ENCODE measurements around the gene GOLGA3. TPM values are rescaled to one million over a fixed set of nuclear protein-coding genes. Genes with fewer than 3 reads are reported as not detected.

The GOLGA3 gene
- polyA plus RNA-seq, 4 donors, result 7.3 to 35.1 (median 15.5) TPM

DNA sequence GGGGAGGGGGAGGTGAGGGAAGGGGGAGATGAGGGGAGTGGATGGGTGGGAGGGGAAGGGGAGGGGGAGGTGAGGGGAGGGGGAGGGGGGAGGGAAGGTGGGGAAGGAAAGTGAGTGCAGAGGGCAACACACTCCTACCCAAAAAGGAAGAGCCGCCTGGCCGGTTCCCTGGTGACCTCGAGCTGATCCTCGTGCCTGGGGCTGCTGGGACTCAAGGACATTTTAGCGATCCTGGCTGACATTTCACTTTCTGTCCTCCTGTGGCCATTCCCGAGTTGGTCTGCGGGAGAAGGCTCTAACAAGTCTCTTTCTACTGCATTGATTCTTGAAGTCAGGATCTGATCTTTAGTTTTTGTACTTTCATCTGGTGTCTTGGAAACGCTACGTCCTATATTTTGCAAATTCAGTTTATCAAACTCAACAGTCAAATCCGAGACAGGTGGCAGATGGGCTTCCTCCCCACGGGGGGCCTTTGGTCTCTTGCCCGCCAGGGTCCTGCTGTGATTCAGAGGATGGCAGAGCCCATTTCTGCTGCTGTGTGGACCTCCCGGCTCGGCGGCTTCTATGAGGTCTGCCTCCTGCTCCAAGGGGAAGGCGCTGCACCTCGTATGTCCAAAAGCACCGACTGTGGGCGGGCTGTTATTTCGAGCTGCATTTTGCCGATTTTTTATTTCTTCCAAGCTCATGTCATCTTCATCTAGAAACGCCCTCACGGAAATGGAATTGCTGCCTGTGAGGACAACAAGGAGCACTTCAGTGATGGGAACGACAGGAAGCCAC, 98.9 kb downstream of the GOLGA3 start:
- WGBS, 3 donors, result 88 to 91% (median 90%) methylated on average over 24 of the region's 24 CpGs

DNA sequence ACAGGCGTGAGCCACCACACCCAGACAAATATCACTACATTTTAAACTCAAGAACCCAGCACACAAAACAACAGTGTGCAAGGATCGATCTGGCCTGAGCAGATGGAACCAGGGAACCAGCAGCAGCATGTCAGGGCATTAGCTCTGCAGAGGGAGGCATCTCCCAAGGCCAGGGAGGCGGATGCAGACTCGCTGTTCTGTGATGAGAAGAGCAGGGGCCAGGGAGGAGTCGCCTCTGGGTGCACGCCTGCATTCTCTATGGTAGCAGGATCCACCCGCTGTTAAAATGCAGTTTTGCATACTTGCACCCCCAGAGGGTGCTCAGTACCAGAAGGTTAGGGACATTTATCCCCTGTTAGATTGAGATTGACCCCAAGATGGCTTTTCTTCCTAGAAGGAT, 100.2 kb downstream of the GOLGA3 start:
- no peaks in the 10 kb centered on the region for H3K9me3 ChIP-seq (ENCODE audit: control insufficient read depth in 2 of 2, insufficient read depth in 1 of 2, low read depth in 1 of 2, low read length in 1 of 2)
- H3K27ac ChIP-seq (ENCODE audit: low read depth in 1 of 3, low read length in 2 of 3), result no peak overlapping the region
- peaks cover 41 to 86% (median 47%) of the 10 kb centered on the region in 3 donors for H3K36me3 ChIP-seq (ENCODE audit: control insufficient read depth in 3 of 3, insufficient read depth in 2 of 3, low read depth in 1 of 3, low read length in 3 of 3)
- H3K4me3 ChIP-seq (ENCODE audit: low read depth in 1 of 3, low read length in 3 of 3), result no peak overlapping the region
- no peak for FAIRE-seq
- no peak for DNase-seq
- no peaks in the 10 kb centered on the region for H3K27me3 ChIP-seq (ENCODE audit: control insufficient read depth in 3 of 3, insufficient read depth in 3 of 3, low read length in 3 of 3)
- WGBS, 3 donors, result 96 to 99% (median 98%) methylated on average over 7 of the region's 7 CpGs
- H3K4me1 ChIP-seq (ENCODE audit: control insufficient read depth in 3 of 3, insufficient read depth in 2 of 3, low read depth in 1 of 3, low read length in 2 of 3), result no peaks in the 10 kb centered on the region

More for the DNA sequence above, 98.9 kb downstream of the GOLGA3 start:
- no peak overlapping the region for H3K27ac ChIP-seq (ENCODE audit: low read depth in 1 of 3, low read length in 2 of 3)
- no peak for FAIRE-seq
- no peaks in the 10 kb centered on the region for H3K9me3 ChIP-seq (ENCODE audit: control insufficient read depth in 2 of 2, insufficient read depth in 1 of 2, low read depth in 1 of 2, low read length in 1 of 2)
- no peak overlapping the region for H3K4me3 ChIP-seq (ENCODE audit: low read depth in 1 of 3, low read length in 3 of 3)
- H3K4me1 ChIP-seq (ENCODE audit: control insufficient read depth in 3 of 3, insufficient read depth in 2 of 3, low read depth in 1 of 3, low read length in 2 of 3), result no peaks in the 10 kb centered on the region
- DNase-seq, result no peak
- H3K27me3 ChIP-seq (ENCODE audit: control insufficient read depth in 3 of 3, insufficient read depth in 3 of 3, low read length in 3 of 3), result no peaks in the 10 kb centered on the region
- peaks cover 37 to 85% (median 42%) of the 10 kb centered on the region in 3 donors for H3K36me3 ChIP-seq (ENCODE audit: control insufficient read depth in 3 of 3, insufficient read depth in 2 of 3, low read depth in 1 of 3, low read length in 3 of 3)

DNA sequence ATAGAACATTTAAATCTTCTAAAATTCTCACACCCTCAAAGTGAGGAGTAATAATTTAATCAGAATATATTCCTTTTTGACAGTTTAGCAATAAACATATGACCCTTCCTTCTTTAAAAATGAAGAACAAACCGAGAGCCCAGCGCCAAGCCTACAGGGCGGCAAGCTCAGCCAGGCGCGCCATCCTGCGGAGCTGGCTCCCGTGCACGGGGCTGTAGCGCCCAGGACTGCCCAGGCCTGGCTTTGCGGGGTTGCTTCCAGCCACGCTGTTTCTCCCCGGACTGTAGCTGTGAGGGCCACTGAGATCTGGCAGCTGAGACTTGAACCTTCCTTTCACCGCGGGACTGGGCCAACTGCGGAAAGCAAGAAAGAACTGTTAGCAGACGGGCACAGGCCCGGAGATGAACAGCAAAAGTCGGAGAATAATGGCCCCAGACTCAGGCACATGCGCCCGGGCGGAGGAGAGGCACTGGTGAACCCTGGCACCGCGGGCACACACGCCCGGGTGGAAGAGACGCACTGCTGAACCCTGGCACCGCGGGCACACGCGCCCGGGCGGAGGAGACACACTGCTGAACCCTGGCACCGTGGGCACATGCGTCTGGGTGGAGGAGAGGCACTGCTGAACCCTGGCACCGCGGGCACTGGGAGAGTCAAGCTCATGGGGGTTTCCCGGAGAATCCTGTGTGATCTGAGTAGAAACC, 101.4 kb downstream of the GOLGA3 start:
- Histone ChIP-seq H3K27ac (ENCODE audit: low read depth in 1 of 3, low read length in 2 of 3) (no peak overlapping the region), H3K9me3 (ENCODE audit: control insufficient read depth in 2 of 2, insufficient read depth in 1 of 2, low read depth in 1 of 2, low read length in 1 of 2) (no peaks in the 10 kb centered on the region), H3K36me3 (ENCODE audit: control insufficient read depth in 3 of 3, insufficient read depth in 2 of 3, low read depth in 1 of 3, low read length in 3 of 3) (peaks cover 41 to 86% (median 51%) of the 10 kb centered on the region in 3 donors), H3K4me1 (ENCODE audit: control insufficient read depth in 3 of 3, insufficient read depth in 2 of 3, low read depth in 1 of 3, low read length in 2 of 3) (no peaks in the 10 kb centered on the region), H3K27me3 (ENCODE audit: control insufficient read depth in 3 of 3, insufficient read depth in 3 of 3, low read length in 3 of 3) (no peaks in the 10 kb centered on the region), H3K4me3 (ENCODE audit: low read depth in 1 of 3, low read length in 3 of 3) (no peak overlapping the region)
- no peak for FAIRE-seq
- WGBS, 3 donors, result 92 to 95% (median 93%) methylated on average over 37 of the region's 37 CpGs
- no peak for DNase-seq

DNA sequence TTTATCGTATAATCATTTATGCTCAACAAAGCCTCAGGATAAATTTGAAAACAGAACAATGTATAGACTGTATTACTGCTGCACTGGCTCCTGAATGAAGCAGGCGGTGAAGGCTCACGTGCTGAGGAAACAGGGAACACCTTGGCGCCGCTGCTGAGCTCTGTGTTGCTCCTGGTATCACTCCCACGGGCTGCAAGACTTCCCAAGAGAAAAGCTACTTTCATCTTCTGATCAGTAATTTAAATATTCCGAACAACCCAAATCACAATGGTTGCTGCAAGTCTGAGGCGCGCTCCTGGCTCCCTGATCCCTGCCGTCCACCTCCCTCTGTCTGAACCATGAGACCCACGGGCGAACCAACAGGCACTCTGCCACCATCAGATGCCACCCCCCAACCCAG, 102.3 kb downstream of the GOLGA3 start:
- no peak overlapping the region for H3K4me3 ChIP-seq (ENCODE audit: low read depth in 1 of 3, low read length in 3 of 3)
- no peak for DNase-seq
- H3K36me3 ChIP-seq (ENCODE audit: control insufficient read depth in 3 of 3, insufficient read depth in 2 of 3, low read depth in 1 of 3, low read length in 3 of 3), result peaks cover 35 to 83% (median 45%) of the 10 kb centered on the region in 3 donors
- no peaks in the 10 kb centered on the region for H3K27me3 ChIP-seq (ENCODE audit: control insufficient read depth in 3 of 3, insufficient read depth in 3 of 3, low read length in 3 of 3)
- no peaks in the 10 kb centered on the region for H3K4me1 ChIP-seq (ENCODE audit: control insufficient read depth in 3 of 3, insufficient read depth in 2 of 3, low read depth in 1 of 3, low read length in 2 of 3)
- no peaks in the 10 kb centered on the region for H3K9me3 ChIP-seq (ENCODE audit: control insufficient read depth in 2 of 2, insufficient read depth in 1 of 2, low read depth in 1 of 2, low read length in 1 of 2)
- no peak for FAIRE-seq
- WGBS, 3 donors, result 96 to 97% (median 96%) methylated on average over 12 of the region's 12 CpGs
- no peak overlapping the region for H3K27ac ChIP-seq (ENCODE audit: low read depth in 1 of 3, low read length in 2 of 3)

DNA sequence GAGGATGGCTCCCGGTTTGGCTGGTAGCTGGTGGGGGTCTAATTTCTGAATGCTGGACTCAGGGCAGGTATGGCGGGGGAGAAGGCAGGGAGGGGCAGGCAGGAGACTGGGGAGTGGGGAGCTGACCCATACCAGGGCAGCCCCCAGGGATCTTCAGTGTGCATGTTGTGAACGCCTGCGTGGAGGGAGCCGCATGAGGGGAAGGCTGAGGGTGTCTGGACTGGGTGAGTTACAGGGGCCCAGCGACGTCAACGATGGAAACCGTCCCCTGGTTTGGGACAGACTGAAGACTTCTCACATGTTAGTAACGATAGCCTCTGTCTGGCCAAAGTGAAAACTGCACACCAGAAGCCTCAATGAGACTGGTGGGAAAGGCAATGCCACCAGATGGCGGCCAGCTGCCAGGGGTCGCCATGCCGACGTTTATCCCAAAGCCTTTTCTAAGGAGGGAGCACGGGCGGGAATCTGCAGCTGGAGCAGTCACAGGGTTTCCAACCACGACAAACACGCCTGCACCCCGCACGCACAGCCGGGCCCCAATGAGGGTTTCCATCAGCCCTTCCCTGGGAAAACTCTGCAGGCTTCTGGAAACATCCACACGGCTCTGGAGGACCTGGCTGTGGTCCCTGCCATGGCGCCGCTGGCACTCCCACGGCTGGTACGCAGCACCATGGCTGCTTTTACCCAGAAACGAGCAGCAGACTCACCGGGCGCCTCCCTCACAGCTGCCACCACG, 104.0 kb downstream of the GOLGA3 start:
- H3K27ac ChIP-seq (ENCODE audit: low read depth in 1 of 3, low read length in 2 of 3), result no peak overlapping the region
- H3K4me1 ChIP-seq (ENCODE audit: control insufficient read depth in 3 of 3, insufficient read depth in 2 of 3, low read depth in 1 of 3, low read length in 2 of 3), result no peaks in the 10 kb centered on the region
- no peak overlapping the region for H3K4me3 ChIP-seq (ENCODE audit: low read depth in 1 of 3, low read length in 3 of 3)
- WGBS, 3 donors, result 89 to 93% (median 91%) methylated on average over 30 of the region's 30 CpGs
- no peaks in the 10 kb centered on the region for H3K9me3 ChIP-seq (ENCODE audit: control insufficient read depth in 2 of 2, insufficient read depth in 1 of 2, low read depth in 1 of 2, low read length in 1 of 2)
- DNase-seq (no peak), FAIRE-seq (no peak)
- peaks cover 33 to 82% (median 49%) of the 10 kb centered on the region in 3 donors for H3K36me3 ChIP-seq (ENCODE audit: control insufficient read depth in 3 of 3, insufficient read depth in 2 of 3, low read depth in 1 of 3, low read length in 3 of 3)
- H3K27me3 ChIP-seq (ENCODE audit: control insufficient read depth in 3 of 3, insufficient read depth in 3 of 3, low read length in 3 of 3), result no peaks in the 10 kb centered on the region

DNA sequence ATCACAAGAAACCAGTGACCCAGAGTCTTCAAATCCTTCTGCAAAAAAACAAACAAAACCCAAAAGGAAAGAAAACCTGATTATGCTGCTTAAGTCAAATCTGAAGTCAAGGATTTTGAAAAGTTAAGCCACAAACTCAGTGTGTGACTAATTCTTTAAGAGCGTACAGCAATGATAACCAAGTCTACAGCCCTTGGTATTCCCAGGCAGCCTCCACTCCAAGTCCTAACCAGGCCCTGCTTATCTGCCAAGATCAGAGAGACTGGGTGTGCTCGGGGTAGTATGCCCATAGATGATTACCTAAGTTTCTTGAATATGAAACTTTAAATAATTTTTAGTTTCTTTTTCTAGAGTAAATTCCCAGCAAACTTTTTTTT, 104.9 kb downstream of the GOLGA3 start:
- DNase-seq (no peak), FAIRE-seq (no peak)
- Histone ChIP-seq H3K9me3 (ENCODE audit: control insufficient read depth in 2 of 2, insufficient read depth in 1 of 2, low read depth in 1 of 2, low read length in 1 of 2) (no peaks in the 10 kb centered on the region), H3K36me3 (ENCODE audit: control insufficient read depth in 3 of 3, insufficient read depth in 2 of 3, low read depth in 1 of 3, low read length in 3 of 3) (peaks cover 33 to 87% (median 51%) of the 10 kb centered on the region in 3 donors), H3K4me3 (ENCODE audit: low read depth in 1 of 3, low read length in 3 of 3) (no peak overlapping the region), H3K4me1 (ENCODE audit: control insufficient read depth in 3 of 3, insufficient read depth in 2 of 3, low read depth in 1 of 3, low read length in 2 of 3) (no peaks in the 10 kb centered on the region), H3K27me3 (ENCODE audit: control insufficient read depth in 3 of 3, insufficient read depth in 3 of 3, low read length in 3 of 3) (no peaks in the 10 kb centered on the region), H3K27ac (ENCODE audit: low read depth in 1 of 3, low read length in 2 of 3) (no peak overlapping the region)
- WGBS, 3 donors, result 80 to 96% (median 90%) methylated on average over 2 of the region's 2 CpGs

DNA sequence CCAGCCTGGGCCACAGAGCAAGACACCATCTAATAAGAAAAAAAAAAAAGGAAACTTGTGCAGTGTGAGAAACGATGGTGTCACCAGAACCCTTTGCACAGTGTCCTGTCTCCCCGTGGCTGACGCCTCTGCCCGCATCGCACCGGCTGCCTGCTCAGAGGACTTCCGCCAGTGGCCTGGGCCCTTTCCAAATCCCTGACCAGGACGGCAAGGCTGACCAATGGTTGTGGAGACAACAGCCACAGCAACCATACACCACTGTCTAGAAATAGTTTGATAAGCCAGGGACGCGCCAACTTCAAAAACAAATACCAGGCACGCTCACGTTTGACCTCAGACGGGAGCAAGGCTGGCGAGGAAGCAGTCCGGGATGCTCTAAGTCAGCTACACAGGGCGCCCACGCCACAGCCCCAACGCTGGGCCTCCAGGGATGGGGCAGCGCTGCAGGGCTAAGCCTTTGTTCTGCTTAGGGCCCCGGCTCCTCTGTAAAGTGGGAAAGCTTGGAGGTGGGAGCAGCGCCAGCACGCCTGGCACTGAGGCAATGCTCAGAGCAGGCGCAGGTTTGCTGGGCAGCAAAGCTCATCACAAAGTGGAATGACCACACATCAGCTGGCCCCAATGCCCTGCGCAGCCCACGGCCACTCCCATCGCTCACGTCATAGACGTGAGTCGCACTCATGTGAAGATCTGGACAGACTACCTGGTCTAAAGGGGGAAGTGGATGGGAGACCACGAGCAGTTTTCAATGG, 105.5 kb downstream of the GOLGA3 start:
- no peak for FAIRE-seq
- peaks cover 33 to 84% (median 47%) of the 10 kb centered on the region in 3 donors for H3K36me3 ChIP-seq (ENCODE audit: control insufficient read depth in 3 of 3, insufficient read depth in 2 of 3, low read depth in 1 of 3, low read length in 3 of 3)
- no peak overlapping the region for H3K27ac ChIP-seq (ENCODE audit: low read depth in 1 of 3, low read length in 2 of 3)

More for the DNA sequence above, 105.5 kb downstream of the GOLGA3 start:
- Histone ChIP-seq H3K4me1 (ENCODE audit: control insufficient read depth in 3 of 3, insufficient read depth in 2 of 3, low read depth in 1 of 3, low read length in 2 of 3) (no peaks in the 10 kb centered on the region), H3K27me3 (ENCODE audit: control insufficient read depth in 3 of 3, insufficient read depth in 3 of 3, low read length in 3 of 3) (no peaks in the 10 kb centered on the region), H3K4me3 (ENCODE audit: low read depth in 1 of 3, low read length in 3 of 3) (no peak overlapping the region), H3K9me3 (ENCODE audit: control insufficient read depth in 2 of 2, insufficient read depth in 1 of 2, low read depth in 1 of 2, low read length in 1 of 2) (no peaks in the 10 kb centered on the region)
- 91 to 92% (median 92%) methylated on average over 30 of the region's 30 CpGs for WGBS, 3 donors
- no peak for DNase-seq
